SU-DHL-6 (cell line): ENCODE measurements around the gene APLNR.

ENCODE experiments used
- CTCF ChIP-seq: fragments of 200-600 bp; sonication (generic); IDR thresholded peaks from one replicate; pipeline ENCODE4 v1.5.1; 2017; ENCODE audit warnings: antibody characterized with exemption, mild to moderate bottlenecking, low read length, moderate library complexity; ENCODE audit not compliant: insufficient read depth, poor library complexity, severe bottlenecking
- EZH2phosphoT487 ChIP-seq: fragments of 200-600 bp; sonication (generic), shearing (Covaris generic); conservative IDR thresholded peaks from 2 replicates; pipeline ENCODE4 v1.6.1; 2018; ENCODE audit warnings: mild to moderate bottlenecking, antibody characterized with exemption, low read length, moderate library complexity, mixed read lengths

- TF ChIP-seq CTCF = no peak
- TF ChIP-seq EZH2phosphoT487 = no peak
Measured at GRCh38 chr11:57240007-57240406, 3.0 kb upstream of the APLNR start.
